Trophoblast cell (in vitro differentiated cells and primary cell): ENCODE results near the gene ATP4A.

ENCODE experiments used
- DNase-seq, 2 donors: peaks; one replicate each; pipeline ENCODE4 v3.0.0-alpha.2; 2016
- H2AFZ ChIP-seq: 2 replicates; pipeline ENCODE4 v1.6.1; 2013; ENCODE audit warnings: low read length, moderate library complexity, mild to moderate bottlenecking; ENCODE audit not compliant: insufficient read depth, poor library complexity
- H2AK5ac ChIP-seq: 2 replicates; pipeline ENCODE4 v1.6.1; 2013; ENCODE audit warnings: mild to moderate bottlenecking, low read length
- H2BK120ac ChIP-seq: 2 replicates; pipeline ENCODE4 v1.6.1; 2013; ENCODE audit warnings: low read length, mild to moderate bottlenecking, moderate library complexity; ENCODE audit not compliant: insufficient read depth, poor library complexity
- H2BK12ac ChIP-seq: 2 replicates; pipeline ENCODE4 v1.6.1; 2013; ENCODE audit warnings: mild to moderate bottlenecking, low read length, moderate library complexity
- H2BK5ac ChIP-seq: 2 replicates; pipeline ENCODE4 v1.6.1; 2013; ENCODE audit warnings: low read length, low read depth, moderate library complexity, mild to moderate bottlenecking; ENCODE audit not compliant: poor library complexity
- H3K14ac ChIP-seq: 2 replicates; pipeline ENCODE4 v1.6.1; 2013; ENCODE audit warnings: mild to moderate bottlenecking, low read length
- H3K18ac ChIP-seq: 2 replicates; pipeline ENCODE4 v1.6.1; 2013; ENCODE audit warnings: mild to moderate bottlenecking, low read length
- H3K23ac ChIP-seq: 2 replicates; pipeline ENCODE4 v1.6.1; 2013; ENCODE audit warnings: low read length
- H3K27ac ChIP-seq: 2 replicates; pipeline ENCODE4 v1.5.1; 2013; ENCODE audit warnings: low read depth, mild to moderate bottlenecking, inconsistent platforms, low read length, moderate library complexity
- H3K27me3 ChIP-seq: 2 replicates; pipeline ENCODE4 v1.6.1; 2013; ENCODE audit warnings: inconsistent platforms, mild to moderate bottlenecking, low read length, moderate library complexity; ENCODE audit not compliant: insufficient read depth
- H3K36me3 ChIP-seq, 2 experiments: 1 replicate in 1 of 2; 2 replicates in 1 of 2; pipeline ENCODE4 v1.6.1; 2013; ENCODE audit warnings: low read length in 2 of 2, mild to moderate bottlenecking in 2 of 2, moderate library complexity in 1 of 2; ENCODE audit not compliant: insufficient read depth in 2 of 2, control insufficient read depth in 1 of 2
- H3K4ac ChIP-seq: 2 replicates; pipeline ENCODE4 v1.6.1; 2013; ENCODE audit warnings: low read depth, mild to moderate bottlenecking, low read length, moderate library complexity
- H3K4me1 ChIP-seq, 2 experiments: 1 replicate in 1 of 2; 2 replicates in 1 of 2; pipeline ENCODE4 v1.6.1; 2013; ENCODE audit warnings: low read length in 2 of 2, mild to moderate bottlenecking in 2 of 2, moderate library complexity in 1 of 2; ENCODE audit not compliant: insufficient read depth in 2 of 2, control insufficient read depth in 1 of 2
- H3K4me2 ChIP-seq: 2 replicates; pipeline ENCODE4 v1.6.1; 2013; ENCODE audit warnings: inconsistent platforms, mild to moderate bottlenecking, low read length, moderate library complexity
- H3K4me3 ChIP-seq: 2 replicates; pipeline ENCODE4 v1.5.1; 2013; ENCODE audit warnings: mild to moderate bottlenecking, low read depth, low read length, inconsistent platforms
- H3K79me1 ChIP-seq: one replicate; pipeline ENCODE4 v1.6.1; 2013; ENCODE audit warnings: low read length
- H3K79me2 ChIP-seq: 2 replicates; pipeline ENCODE4 v1.6.1; 2013; ENCODE audit warnings: low read length, mild to moderate bottlenecking; ENCODE audit not compliant: control insufficient read depth, insufficient read depth, poor library complexity
- H3K9ac ChIP-seq: 2 replicates; pipeline ENCODE4 v1.6.1; 2013; ENCODE audit warnings: mild to moderate bottlenecking, low read length
- H3K9me3 ChIP-seq: 2 replicates; pipeline ENCODE4 v1.6.1; 2013; ENCODE audit warnings: low read depth, mild to moderate bottlenecking, control low read depth, inconsistent platforms, low read length; ENCODE audit not compliant: insufficient read depth
- H4K12ac ChIP-seq: 2 replicates; pipeline ENCODE4 v1.6.1; 2013; ENCODE audit warnings: low read depth, mild to moderate bottlenecking, low read length, moderate library complexity
- H4K8ac ChIP-seq: 2 replicates; pipeline ENCODE4 v1.6.1; 2013; ENCODE audit warnings: low read depth, mild to moderate bottlenecking, low read length, moderate library complexity
- H4K91ac ChIP-seq: one replicate; pipeline ENCODE4 v1.6.1; 2013; ENCODE audit warnings: low read depth, mild to moderate bottlenecking, low read length, moderate library complexity
- WGBS: extraction: QIAGEN DNeasy Blood & Tissue Kit; methylation state at CpG from one replicate; pipeline ENCODE4 v1.1.7; 2013; ENCODE audit warnings: missing lambda C conversion rate; ENCODE audit not compliant: insufficient read length, insufficient coverage; ENCODE audit errors: extremely low coverage; 5-methylcytosine and 5-hydroxymethylcytosine counted together

Gene ATP4A

GRCh38 chr19:35582760-35583159 is 19.3 kb upstream of the ATP4A start:
- Histone ChIP-seq H2BK12ac (no peak overlapping the region), H3K27ac (no peak overlapping the region), H3K4me3 (no peak overlapping the region), H4K91ac (no peak overlapping the region), H4K8ac (no peak overlapping the region), H3K4me2 (no peak overlapping the region), H4K12ac (no peak overlapping the region), H3K79me1 (no peaks in the 10 kb centered on the region), H2BK5ac (no peak overlapping the region), H3K79me2 (no peaks in the 10 kb centered on the region), H3K23ac (no peak overlapping the region), H2BK120ac (no peak overlapping the region), H2AK5ac (no peak overlapping the region), H3K36me3 (no peaks in the 10 kb centered on the region), H2AFZ (no peak overlapping the region), H3K9ac (no peak overlapping the region), H3K14ac (no peak overlapping the region), H3K4me1 (no peaks in the 10 kb centered on the region), H3K4ac (no peak overlapping the region), H3K18ac (no peak overlapping the region), H3K27me3 (no peaks in the 10 kb centered on the region), H3K9me3 (peaks cover 5% of the 10 kb centered on the region)
- no CpG with 5 or more reads among the region's 1 CpG for WGBS
- no peak for DNase-seq

DNA sequence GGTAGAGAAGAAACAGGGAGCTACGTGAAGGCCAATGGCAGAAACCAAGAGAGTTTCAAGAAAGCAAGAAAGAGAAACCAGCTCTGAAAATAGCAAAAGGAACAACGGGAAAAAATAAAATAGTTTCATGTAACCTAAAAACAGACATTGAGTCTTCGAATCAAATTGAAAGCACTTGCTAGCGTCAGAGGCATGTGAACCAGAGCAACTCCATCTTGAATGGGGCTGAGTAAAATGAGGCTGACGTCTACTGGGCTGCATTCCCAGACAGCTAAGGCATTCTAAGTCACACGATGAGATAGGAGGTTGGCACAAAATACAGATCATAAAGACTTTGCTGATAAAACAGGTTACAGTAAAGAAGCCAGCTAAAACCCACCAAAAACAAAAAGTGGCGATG is 15.2 kb upstream of the ATP4A start:
- no peak overlapping the region for H2BK5ac ChIP-seq
- H3K9me3 ChIP-seq, result peaks cover 13% of the 10 kb centered on the region
- no peak overlapping the region for H4K12ac ChIP-seq
- no peak overlapping the region for H4K91ac ChIP-seq
- no peak overlapping the region for H3K9ac ChIP-seq
- no peak overlapping the region for H3K18ac ChIP-seq
- H2AK5ac ChIP-seq, result no peak overlapping the region
- no peak overlapping the region for H3K14ac ChIP-seq
- no peak overlapping the region for H3K23ac ChIP-seq
- no peaks in the 10 kb centered on the region for H3K79me2 ChIP-seq
- no peaks in the 10 kb centered on the region for H3K79me1 ChIP-seq
- no CpG with 5 or more reads among the region's 7 CpGs for WGBS
- H3K4me3 ChIP-seq, result no peak overlapping the region
- no peak overlapping the region for H2BK120ac ChIP-seq
- no peaks in the 10 kb centered on the region for H3K27me3 ChIP-seq
- H3K27ac ChIP-seq, result no peak overlapping the region
- no peak overlapping the region for H2BK12ac ChIP-seq
- H3K36me3 ChIP-seq, result no peaks in the 10 kb centered on the region
- H3K4ac ChIP-seq, result no peak overlapping the region
- no peak for DNase-seq
- no peak overlapping the region for H3K4me2 ChIP-seq
- H2AFZ ChIP-seq, result no peak overlapping the region
- H4K8ac ChIP-seq, result no peak overlapping the region
- H3K4me1 ChIP-seq, result no peaks in the 10 kb centered on the region

DNA sequence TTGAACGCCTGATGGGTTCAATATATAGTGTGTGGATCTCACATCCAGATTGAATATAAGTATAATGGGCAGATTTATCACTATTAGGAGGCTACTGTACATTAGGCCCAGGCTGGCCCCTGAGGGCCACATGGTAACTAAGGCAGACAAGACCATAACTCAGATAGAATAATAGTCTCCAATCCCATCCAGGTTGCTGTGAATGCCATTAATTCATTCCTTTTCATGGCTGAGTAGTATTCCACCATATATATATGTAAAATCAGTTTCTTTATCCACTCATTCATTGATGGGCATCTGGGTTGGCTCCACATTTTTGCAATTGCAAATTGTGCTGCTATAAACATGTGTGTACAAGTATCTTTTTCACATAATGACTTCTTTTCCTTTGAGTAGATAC is 14.5 kb upstream of the ATP4A start:
- Histone ChIP-seq H3K9me3 (peaks cover 13% of the 10 kb centered on the region), H3K79me1 (no peaks in the 10 kb centered on the region)

DNA sequence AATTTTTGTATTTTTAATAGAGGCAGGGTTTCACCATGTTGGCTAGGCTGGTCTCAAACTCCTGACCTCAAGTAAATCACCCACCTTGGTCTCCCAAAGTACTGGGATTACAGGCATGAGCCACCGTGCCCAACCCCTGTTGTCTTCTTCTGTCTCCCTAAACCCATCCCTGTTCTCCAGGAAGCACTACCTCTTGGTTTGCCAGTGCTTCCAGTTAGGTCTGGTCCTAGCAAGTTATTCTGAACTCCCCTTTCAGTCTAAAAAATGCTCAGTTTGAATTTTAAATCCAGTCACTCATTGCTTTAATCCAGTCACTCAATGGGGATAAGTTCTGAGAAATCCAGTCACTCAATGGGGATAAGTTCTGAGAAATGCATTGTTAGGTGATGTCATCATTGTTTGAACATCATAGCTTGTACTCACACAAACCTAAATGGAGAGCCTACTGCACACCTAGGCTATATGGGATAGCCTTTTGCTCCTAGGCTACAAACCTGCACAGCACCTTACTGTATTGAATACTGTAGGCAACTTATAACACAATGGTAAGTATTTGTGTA is 8.0 kb upstream of the ATP4A start:
- H3K9me3 ChIP-seq, result peaks cover 5% of the 10 kb centered on the region
- no peak overlapping the region for H3K18ac ChIP-seq
- H3K27ac ChIP-seq, result no peak overlapping the region
- no peak overlapping the region for H2BK12ac ChIP-seq
- no peak overlapping the region for H4K8ac ChIP-seq
- no peaks in the 10 kb centered on the region for H3K79me1 ChIP-seq
- no peak overlapping the region for H2AFZ ChIP-seq
- H2BK5ac ChIP-seq, result no peak overlapping the region
- no peak overlapping the region for H3K23ac ChIP-seq
- H3K27me3 ChIP-seq, result no peaks in the 10 kb centered on the region
- no peak overlapping the region for H2BK120ac ChIP-seq
- H3K36me3 ChIP-seq, result no peaks in the 10 kb centered on the region
- no CpG with 5 or more reads among the region's 1 CpG for WGBS
- H3K4me3 ChIP-seq, result no peak overlapping the region
- H3K4me1 ChIP-seq, result no peaks in the 10 kb centered on the region
- H3K9ac ChIP-seq, result no peak overlapping the region
- no peak overlapping the region for H3K4me2 ChIP-seq
- no peak overlapping the region for H2AK5ac ChIP-seq
- H3K79me2 ChIP-seq, result no peaks in the 10 kb centered on the region
- H3K14ac ChIP-seq, result no peak overlapping the region
- no peak overlapping the region for H4K91ac ChIP-seq
- H4K12ac ChIP-seq, result no peak overlapping the region
- H3K4ac ChIP-seq, result no peak overlapping the region
- no peak for DNase-seq

More for the DNA sequence above, 14.5 kb upstream of the ATP4A start:
- H2AK5ac ChIP-seq, result no peak overlapping the region
- H3K27me3 ChIP-seq, result no peaks in the 10 kb centered on the region
- no peak overlapping the region for H3K4ac ChIP-seq
- H3K18ac ChIP-seq, result no peak overlapping the region
- H3K36me3 ChIP-seq, result no peaks in the 10 kb centered on the region
- no peak overlapping the region for H2BK12ac ChIP-seq
- H3K4me2 ChIP-seq, result no peak overlapping the region
- H3K79me2 ChIP-seq, result no peaks in the 10 kb centered on the region
- H4K8ac ChIP-seq, result no peak overlapping the region
- H4K12ac ChIP-seq, result no peak overlapping the region
- H3K4me3 ChIP-seq, result no peak overlapping the region
- no peak overlapping the region for H2BK120ac ChIP-seq
- no peak overlapping the region for H2AFZ ChIP-seq
- H3K4me1 ChIP-seq, result no peaks in the 10 kb centered on the region
- H2BK5ac ChIP-seq, result no peak overlapping the region
- H3K9ac ChIP-seq, result no peak overlapping the region
- DNase-seq, result no peak
- no CpG with 5 or more reads among the region's 1 CpG for WGBS
- no peak overlapping the region for H4K91ac ChIP-seq
- no peak overlapping the region for H3K14ac ChIP-seq
- no peak overlapping the region for H3K27ac ChIP-seq
- no peak overlapping the region for H3K23ac ChIP-seq
